ENCODE results near the gene ACKR3. TPM values are rescaled to one million over a fixed set of nuclear protein-coding genes. Genes with fewer than 3 reads are reported as not detected.

The ACKR3 gene
- total RNA-seq, 1 donor from 2014 or later: 0.65 TPM

- Mint-ChIP-seq H3K4me3 (peak overlapping the region; percentile 92), H3K27ac (peak overlapping the region; percentile 65), H3K27me3 (ENCODE audit: insufficient read depth) (no peaks in the 10 kb centered on the region), H3K4me1 (ENCODE audit: low read depth) (peaks cover 73% of the 10 kb centered on the region), H3K9me3 (no peaks in the 10 kb centered on the region), H3K36me3 (ENCODE audit: low read depth) (peaks cover 20% of the 10 kb centered on the region)
- DNase-seq (ENCODE audit: low spot score): no peak
- intact Hi-C loops (cut with micrococcal nuclease): loop anchor here (1.0 kb wide), 3 partner anchors 8 to 31 kb away; partner anchors contain the start of gene ACKR3
Observed at GRCh38 chr2:236538242-236538641, 31.4 kb upstream of the ACKR3 start.

- Mint-ChIP-seq H3K27ac (no peak overlapping the region), H3K9me3 (no peaks in the 10 kb centered on the region), H3K4me1 (ENCODE audit: low read depth) (peaks cover 86% of the 10 kb centered on the region), H3K4me3 (peak overlapping the region; percentile 13), H3K27me3 (ENCODE audit: insufficient read depth) (no peaks in the 10 kb centered on the region), H3K36me3 (ENCODE audit: low read depth) (peaks cover 20% of the 10 kb centered on the region)
- intact Hi-C loops (cut with micrococcal nuclease): no loop called here
- DNase-seq (ENCODE audit: low spot score): no peak
Observed at GRCh38 chr2:236541008-236541562, 28.5 kb upstream of the ACKR3 start.

GRCh38 chr2:236544362-236544761 is 25.3 kb upstream of the ACKR3 start:
- no peak for DNase-seq (ENCODE audit: low spot score)
- H3K4me1 Mint-ChIP-seq (ENCODE audit: low read depth): peaks cover 86% of the 10 kb centered on the region
- no peaks in the 10 kb centered on the region for H3K9me3 Mint-ChIP-seq
- peaks cover 27% of the 10 kb centered on the region for H3K36me3 Mint-ChIP-seq (ENCODE audit: low read depth)
- no peaks in the 10 kb centered on the region for H3K27me3 Mint-ChIP-seq (ENCODE audit: insufficient read depth)
- intact Hi-C loops (cut with micrococcal nuclease): no loop called here
- no peak overlapping the region for H3K27ac Mint-ChIP-seq
- no peak overlapping the region for H3K4me3 Mint-ChIP-seq

- peaks cover 22% of the 10 kb centered on the region for H3K36me3 Mint-ChIP-seq (ENCODE audit: low read depth)
- H3K4me3 Mint-ChIP-seq: no peak overlapping the region
- intact Hi-C loops (cut with micrococcal nuclease): no loop called here
- peak overlapping the region; percentile 3 for H3K27ac Mint-ChIP-seq
- DNase-seq (ENCODE audit: low spot score): no peak
- H3K27me3 Mint-ChIP-seq (ENCODE audit: insufficient read depth): no peaks in the 10 kb centered on the region
- no peaks in the 10 kb centered on the region for H3K9me3 Mint-ChIP-seq
- H3K4me1 Mint-ChIP-seq (ENCODE audit: low read depth): peaks cover 82% of the 10 kb centered on the region
Observed at GRCh38 chr2:236545248-236545658, 24.4 kb upstream of the ACKR3 start.

- H3K4me3 Mint-ChIP-seq: peak overlapping the region; percentile 80
- H3K9me3 Mint-ChIP-seq: no peaks in the 10 kb centered on the region
- peaks cover 18% of the 10 kb centered on the region for H3K36me3 Mint-ChIP-seq (ENCODE audit: low read depth)
- no peak for DNase-seq (ENCODE audit: low spot score)
- H3K27me3 Mint-ChIP-seq (ENCODE audit: insufficient read depth): no peaks in the 10 kb centered on the region
- H3K4me1 Mint-ChIP-seq (ENCODE audit: low read depth): peaks cover 82% of the 10 kb centered on the region
- intact Hi-C loops (cut with micrococcal nuclease): loop anchor here (1.0 to 2.0 kb wide), 2 partner anchors 8 to 33 kb away; no protein-coding TSS in a partner anchor
- peak overlapping the region; percentile 96 for H3K27ac Mint-ChIP-seq
Observed at GRCh38 chr2:236545814-236546480, 23.7 kb upstream of the ACKR3 start.

GRCh38 chr2:236546561-236547002 is 23.0 kb upstream of the ACKR3 start:
- intact Hi-C loops (cut with micrococcal nuclease): loop anchor here (1.0 to 2.0 kb wide), 2 partner anchors 8 to 34 kb away; no protein-coding TSS in a partner anchor
- Mint-ChIP-seq H3K4me1 (ENCODE audit: low read depth) (peaks cover 82% of the 10 kb centered on the region), H3K4me3 (peak overlapping the region; percentile 80), H3K27ac (peak overlapping the region; percentile 96), H3K27me3 (ENCODE audit: insufficient read depth) (no peaks in the 10 kb centered on the region), H3K36me3 (ENCODE audit: low read depth) (peaks cover 17% of the 10 kb centered on the region), H3K9me3 (no peaks in the 10 kb centered on the region)
- peak; percentile 37 for DNase-seq (ENCODE audit: low spot score)

- Mint-ChIP-seq H3K4me3 (peak overlapping the region; percentile 3), H3K36me3 (ENCODE audit: low read depth) (peaks cover 12% of the 10 kb centered on the region), H3K27me3 (ENCODE audit: insufficient read depth) (no peaks in the 10 kb centered on the region), H3K27ac (peak overlapping the region; percentile 80), H3K4me1 (ENCODE audit: low read depth) (peaks cover 85% of the 10 kb centered on the region), H3K9me3 (peaks cover 4% of the 10 kb centered on the region)
- no peak for DNase-seq (ENCODE audit: low spot score)
- intact Hi-C loops (cut with micrococcal nuclease): loop anchor here (2.0 kb wide), 1 partner anchor 35 kb away; no protein-coding TSS in a partner anchor
Observed at GRCh38 chr2:236547725-236548124, 21.9 kb upstream of the ACKR3 start.

- no peaks in the 10 kb centered on the region for H3K27me3 Mint-ChIP-seq (ENCODE audit: insufficient read depth)
- intact Hi-C loops (cut with micrococcal nuclease): no loop called here
- H3K4me3 Mint-ChIP-seq: no peak overlapping the region
- H3K36me3 Mint-ChIP-seq (ENCODE audit: low read depth): peaks cover 13% of the 10 kb centered on the region
- peaks cover 7% of the 10 kb centered on the region for H3K9me3 Mint-ChIP-seq
- peaks cover 84% of the 10 kb centered on the region for H3K4me1 Mint-ChIP-seq (ENCODE audit: low read depth)
- H3K27ac Mint-ChIP-seq: peak overlapping the region; percentile 80
- no peak for DNase-seq (ENCODE audit: low spot score)
Observed at GRCh38 chr2:236548179-236548921, 21.3 kb upstream of the ACKR3 start.

- no peak overlapping the region for H3K27ac Mint-ChIP-seq
- H3K9me3 Mint-ChIP-seq: peaks cover 14% of the 10 kb centered on the region
- no peak for DNase-seq (ENCODE audit: low spot score)
- peaks cover 19% of the 10 kb centered on the region for H3K36me3 Mint-ChIP-seq (ENCODE audit: low read depth)
- no peaks in the 10 kb centered on the region for H3K27me3 Mint-ChIP-seq (ENCODE audit: insufficient read depth)
- no peak overlapping the region for H3K4me3 Mint-ChIP-seq
- intact Hi-C loops (cut with micrococcal nuclease): no loop called here
- peaks cover 87% of the 10 kb centered on the region for H3K4me1 Mint-ChIP-seq (ENCODE audit: low read depth)
Observed at GRCh38 chr2:236549165-236549564, 20.5 kb upstream of the ACKR3 start.

- peaks cover 23% of the 10 kb centered on the region for H3K36me3 Mint-ChIP-seq (ENCODE audit: low read depth)
- no peak overlapping the region for H3K4me3 Mint-ChIP-seq
- H3K27ac Mint-ChIP-seq: no peak overlapping the region
- H3K9me3 Mint-ChIP-seq: peaks cover 25% of the 10 kb centered on the region
- DNase-seq (ENCODE audit: low spot score): no peak
- intact Hi-C loops (cut with micrococcal nuclease): loop anchor here (10.0 kb wide), 1 partner anchor 885 kb away; no protein-coding TSS in a partner anchor
- H3K27me3 Mint-ChIP-seq (ENCODE audit: insufficient read depth): no peaks in the 10 kb centered on the region
- peaks cover 85% of the 10 kb centered on the region for H3K4me1 Mint-ChIP-seq (ENCODE audit: low read depth)
Observed at GRCh38 chr2:236550290-236550689, 19.3 kb upstream of the ACKR3 start.

- no peak overlapping the region for H3K4me3 Mint-ChIP-seq
- H3K36me3 Mint-ChIP-seq (ENCODE audit: low read depth): peaks cover 24% of the 10 kb centered on the region
- no peak overlapping the region for H3K27ac Mint-ChIP-seq
- no peaks in the 10 kb centered on the region for H3K27me3 Mint-ChIP-seq (ENCODE audit: insufficient read depth)
- H3K9me3 Mint-ChIP-seq: peaks cover 25% of the 10 kb centered on the region
- intact Hi-C loops (cut with micrococcal nuclease): loop anchor here (10.0 kb wide), 1 partner anchor 884 kb away; no protein-coding TSS in a partner anchor
- DNase-seq (ENCODE audit: low spot score): no peak
- H3K4me1 Mint-ChIP-seq (ENCODE audit: low read depth): peaks cover 81% of the 10 kb centered on the region
Observed at GRCh38 chr2:236550701-236551465, 18.7 kb upstream of the ACKR3 start.

GRCh38 chr2:236551471-236552211 is 18.0 kb upstream of the ACKR3 start:
- Mint-ChIP-seq H3K36me3 (ENCODE audit: low read depth) (peaks cover 28% of the 10 kb centered on the region), H3K4me3 (peak overlapping the region; percentile 15)
- intact Hi-C loops (cut with micrococcal nuclease): loop anchor here (2.0 to 10.0 kb wide), 2 partner anchors 15 to 883 kb away; no protein-coding TSS in a partner anchor

More at GRCh38 chr2:236551471-236552211, 18.0 kb upstream of the ACKR3 start:
- H3K27ac Mint-ChIP-seq: peak overlapping the region; percentile 36
- no peaks in the 10 kb centered on the region for H3K27me3 Mint-ChIP-seq (ENCODE audit: insufficient read depth)
- H3K4me1 Mint-ChIP-seq (ENCODE audit: low read depth): peaks cover 74% of the 10 kb centered on the region
- DNase-seq (ENCODE audit: low spot score): no peak
- peaks cover 25% of the 10 kb centered on the region for H3K9me3 Mint-ChIP-seq
